Right atrium auricular region (tissue), 2 donors: ENCODE measurements around the gene LTBP2. TPM values are rescaled to one million over a fixed set of nuclear protein-coding genes. Genes with fewer than 3 reads are reported as not detected.

Experiments used
- DNase-seq: peaks from one replicate; pipeline ENCODE4 v3.0.0-alpha.2; 2019; ENCODE audit warnings: low spot score
- H3K27ac ChIP-seq, 2 donors: fragments of 200-600 bp; sonication (generic); 1 replicate in 1 of 2; 2 replicates in 1 of 2; pipeline ENCODE4 v1.5.1; 2016 to 2019
- H3K27me3 ChIP-seq, 2 donors: fragments of 200-600 bp; sonication (generic); one replicate each; pipeline versions ENCODE4 v1.5.1 to v1.6.0; 2017 to 2019
- H3K36me3 ChIP-seq: fragments of 200-600 bp; sonication (generic); one replicate; pipeline ENCODE4 v1.5.1; 2016
- H3K4me1 ChIP-seq, 2 donors: fragments of 200-600 bp; sonication (generic); one replicate each; pipeline versions ENCODE4 v1.5.1 to v1.6.0; 2017 to 2019
- H3K4me3 ChIP-seq, 2 donors: fragments of 200-600 bp; sonication (generic); 1 replicate in 1 of 2; 2 replicates in 1 of 2; pipeline ENCODE4 v1.5.1; 2017 to 2019; ENCODE audit warnings: mild to moderate bottlenecking in 1 of 2, moderate library complexity in 1 of 2
- H3K9me3 ChIP-seq, 2 donors: fragments of 200-600 bp; sonication (generic); one replicate each; pipeline ENCODE4 v1.5.1; 2019
- CTCF ChIP-seq, 2 donors: fragments of 200-600 bp; sonication (generic); IDR thresholded peaks; one replicate each; pipeline ENCODE4 v1.5.1; 2019; ENCODE audit warnings: antibody characterized with exemption in 2 of 2
- total RNA-seq, 2 donors: library from RNA; depleted of rRNA; stranded (reverse); fragments of >200 nt; gene quantifications; one replicate each; pipeline ENCODE4 v1.1.0, GENCODE V29; 2016

Gene LTBP2
- total RNA-seq, 2 donors from 2014 or later: 32.1 to 102 TPM

- Histone ChIP-seq H3K9me3 (no peaks in the 10 kb centered on the region), H3K27me3 (no peaks in the 10 kb centered on the region), H3K4me3 (no peak overlapping the region), H3K27ac (no peak overlapping the region), H3K36me3 (no peaks in the 10 kb centered on the region), H3K4me1 (peaks cover 0 to 45% of the 10 kb centered on the region in 2 donors)
- no peak for DNase-seq
- no peak for TF ChIP-seq CTCF (IDR thresholded peaks at IDR 0.05)
These were observed 61.0 kb downstream of the LTBP2 start for GRCh38 chr14:74551001-74551400.

GRCh38 chr14:74550071-74550470 lies 62.0 kb downstream of the LTBP2 start:
- Histone ChIP-seq H3K4me1 (peaks cover 0 to 45% of the 10 kb centered on the region in 2 donors), H3K36me3 (no peaks in the 10 kb centered on the region), H3K4me3 (no peak overlapping the region), H3K9me3 (no peaks in the 10 kb centered on the region), H3K27me3 (no peaks in the 10 kb centered on the region), H3K27ac (peak overlapping the region in 1 of 2 donors; percentile 40)
- TF ChIP-seq CTCF (IDR thresholded peaks at IDR 0.05): no peak
- no peak for DNase-seq

- no peak for DNase-seq
- H3K4me1 ChIP-seq: peaks cover 0 to 45% of the 10 kb centered on the region in 2 donors
- no peaks in the 10 kb centered on the region for H3K36me3 ChIP-seq
- no peaks in the 10 kb centered on the region for H3K27me3 ChIP-seq
- peak overlapping the region; percentile 31 to 40 for H3K27ac ChIP-seq
- peak in 1 of 2 donors; percentile 27 for TF ChIP-seq CTCF (IDR thresholded peaks at IDR 0.05)
- H3K4me3 ChIP-seq: no peak overlapping the region
- H3K9me3 ChIP-seq: no peaks in the 10 kb centered on the region
These were observed 62.4 kb downstream of the LTBP2 start for GRCh38 chr14:74549588-74549987.

- H3K36me3 ChIP-seq: no peaks in the 10 kb centered on the region
- no peak for TF ChIP-seq CTCF (IDR thresholded peaks at IDR 0.05)
- no peaks in the 10 kb centered on the region for H3K9me3 ChIP-seq
- peaks cover 0 to 41% of the 10 kb centered on the region in 2 donors for H3K4me1 ChIP-seq
- DNase-seq: peak; percentile 90
- H3K4me3 ChIP-seq: no peak overlapping the region
- H3K27ac ChIP-seq: peak overlapping the region; percentile 31 to 40
- H3K27me3 ChIP-seq: no peaks in the 10 kb centered on the region
These were observed 63.2 kb downstream of the LTBP2 start for GRCh38 chr14:74548881-74549280.

- no peak overlapping the region for H3K27ac ChIP-seq
- no peaks in the 10 kb centered on the region for H3K36me3 ChIP-seq
- TF ChIP-seq CTCF (IDR thresholded peaks at IDR 0.05): no peak
- no peak for DNase-seq
- no peak overlapping the region for H3K4me3 ChIP-seq
- H3K27me3 ChIP-seq: no peaks in the 10 kb centered on the region
- peaks cover 0 to 28% of the 10 kb centered on the region in 2 donors for H3K4me1 ChIP-seq
- no peaks in the 10 kb centered on the region for H3K9me3 ChIP-seq
These were observed 64.6 kb downstream of the LTBP2 start for GRCh38 chr14:74547331-74547927.

GRCh38 chr14:74546416-74546815 lies 65.6 kb downstream of the LTBP2 start:
- no peaks in the 10 kb centered on the region for H3K36me3 ChIP-seq
- no peaks in the 10 kb centered on the region for H3K27me3 ChIP-seq
- no peaks in the 10 kb centered on the region for H3K9me3 ChIP-seq
- peaks cover 0 to 18% of the 10 kb centered on the region in 2 donors for H3K4me1 ChIP-seq
- TF ChIP-seq CTCF (IDR thresholded peaks at IDR 0.05): no peak
- H3K27ac ChIP-seq: no peak overlapping the region
- DNase-seq: no peak
- no peak overlapping the region for H3K4me3 ChIP-seq
